Measurements from ENCODE around the gene VSIG10L2.

Gene VSIG10L2

GRCh38 chr11:125929445-125930075, 16.3 kb upstream of the VSIG10L2 start:
- no peak for DNase-seq (ENCODE audit: extremely low read depth in 1 of 2, low read depth in 1 of 2)

DNA sequence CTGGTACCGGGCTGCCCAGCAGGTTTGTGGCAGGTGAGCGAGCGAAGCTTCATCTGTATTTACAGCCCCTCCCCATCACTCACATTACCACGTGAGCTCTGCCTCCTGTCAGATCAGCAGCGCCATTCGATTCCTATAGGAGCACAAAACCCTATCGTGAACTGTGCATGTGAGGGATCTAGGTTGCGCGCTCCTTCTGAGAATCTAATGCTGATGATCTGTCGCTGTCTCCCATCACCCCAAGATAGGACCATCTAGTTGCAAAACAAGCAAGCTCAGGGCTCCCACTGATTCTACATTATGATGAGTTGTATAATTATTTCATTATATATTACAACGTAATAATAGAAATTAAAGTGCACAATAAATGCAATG, 15.8 kb upstream of the VSIG10L2 start:
- DNase-seq (ENCODE audit: extremely low read depth in 1 of 2, low read depth in 1 of 2): no peak

GRCh38 chr11:125931116-125931515, 14.7 kb upstream of the VSIG10L2 start:
- DNase-seq (ENCODE audit: extremely low read depth in 1 of 2, low read depth in 1 of 2): no peak

DNA sequence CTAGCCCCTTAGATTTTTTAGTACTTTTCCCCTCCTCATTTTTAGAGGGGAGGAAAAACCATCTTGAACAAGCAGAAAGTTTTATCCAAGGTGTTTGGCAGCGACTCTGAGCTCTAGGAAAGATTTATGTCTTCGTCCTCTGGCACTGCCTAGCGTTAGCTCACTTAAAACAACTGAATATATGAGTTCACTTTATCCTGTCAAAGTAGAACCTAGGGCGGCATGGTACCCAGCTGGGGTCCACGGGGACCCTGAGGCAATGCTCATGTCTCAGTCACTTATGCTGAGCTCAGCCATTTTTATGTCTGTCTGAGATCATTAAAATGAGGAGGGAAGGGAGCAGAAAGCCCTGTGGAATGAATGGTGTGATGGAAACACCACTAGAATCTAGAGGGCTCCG, 14.2 kb upstream of the VSIG10L2 start:
- DNase-seq (ENCODE audit: extremely low read depth in 1 of 2, low read depth in 1 of 2): no peak

- no peak for DNase-seq (ENCODE audit: extremely low read depth in 1 of 2, low read depth in 1 of 2)
Measured at GRCh38 chr11:125932301-125932700, 13.5 kb upstream of the VSIG10L2 start.

DNA sequence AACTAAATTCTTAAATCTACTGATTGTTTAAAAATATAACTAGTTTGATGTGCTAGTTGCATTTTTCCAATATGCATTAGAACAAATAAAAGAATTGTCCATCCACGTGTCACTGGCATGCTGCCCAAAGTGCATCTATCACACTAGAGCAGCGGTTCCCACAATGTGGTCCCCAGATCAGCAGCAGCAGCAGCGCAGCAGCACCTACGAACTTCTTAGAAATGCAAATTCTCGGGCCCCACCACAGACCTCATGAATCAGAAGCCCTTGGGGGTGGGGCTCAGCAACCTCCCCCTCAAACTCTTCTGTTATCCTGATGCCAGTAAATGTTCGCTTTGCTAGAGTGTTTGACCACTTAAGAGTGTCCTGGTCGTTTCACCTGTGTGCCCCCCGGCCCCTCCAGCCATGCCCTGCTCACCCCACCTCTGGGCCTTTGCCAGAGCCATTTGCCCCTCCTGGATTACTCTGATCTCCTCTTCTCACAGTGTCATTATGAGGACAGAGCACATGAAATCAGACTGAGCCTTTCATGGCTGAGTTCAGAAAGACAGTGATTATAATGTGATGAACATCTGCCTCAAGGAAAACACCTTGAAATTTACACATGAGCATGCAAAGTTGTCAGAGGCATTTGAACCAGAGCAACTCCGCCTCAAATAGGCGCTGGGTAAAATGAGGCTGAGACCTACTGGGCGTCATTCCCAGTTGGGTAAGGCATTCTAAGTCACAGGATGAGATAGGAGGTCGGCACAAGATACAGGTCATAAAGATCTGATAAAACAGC, 12.6 kb upstream of the VSIG10L2 start:
- DNase-seq (ENCODE audit: extremely low read depth in 1 of 2, low read depth in 1 of 2): no peak

DNA sequence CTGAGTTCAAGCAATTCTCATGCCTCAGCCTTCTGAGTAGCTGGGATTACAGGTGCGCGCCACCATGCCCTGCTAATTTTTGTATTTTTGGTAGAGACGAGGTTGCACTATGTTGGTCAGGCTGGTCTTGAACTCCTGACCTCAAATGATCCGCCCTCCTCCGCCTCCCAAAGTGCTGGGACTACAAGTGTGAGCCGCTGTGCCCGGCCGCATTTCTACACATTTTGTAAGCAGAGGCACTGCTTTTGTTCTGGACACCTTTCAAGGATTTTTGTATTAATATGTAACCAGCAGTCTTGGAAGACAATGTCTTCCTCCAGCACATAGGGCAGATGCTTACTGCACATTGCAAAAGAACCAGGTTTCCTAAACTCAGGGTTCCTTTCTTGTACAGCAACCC, 11.4 kb upstream of the VSIG10L2 start:
- DNase-seq (ENCODE audit: extremely low read depth in 1 of 2, low read depth in 1 of 2): no peak

GRCh38 chr11:125935056-125935455, 10.8 kb upstream of the VSIG10L2 start:
- DNase-seq (ENCODE audit: extremely low read depth in 1 of 2, low read depth in 1 of 2): no peak

DNA sequence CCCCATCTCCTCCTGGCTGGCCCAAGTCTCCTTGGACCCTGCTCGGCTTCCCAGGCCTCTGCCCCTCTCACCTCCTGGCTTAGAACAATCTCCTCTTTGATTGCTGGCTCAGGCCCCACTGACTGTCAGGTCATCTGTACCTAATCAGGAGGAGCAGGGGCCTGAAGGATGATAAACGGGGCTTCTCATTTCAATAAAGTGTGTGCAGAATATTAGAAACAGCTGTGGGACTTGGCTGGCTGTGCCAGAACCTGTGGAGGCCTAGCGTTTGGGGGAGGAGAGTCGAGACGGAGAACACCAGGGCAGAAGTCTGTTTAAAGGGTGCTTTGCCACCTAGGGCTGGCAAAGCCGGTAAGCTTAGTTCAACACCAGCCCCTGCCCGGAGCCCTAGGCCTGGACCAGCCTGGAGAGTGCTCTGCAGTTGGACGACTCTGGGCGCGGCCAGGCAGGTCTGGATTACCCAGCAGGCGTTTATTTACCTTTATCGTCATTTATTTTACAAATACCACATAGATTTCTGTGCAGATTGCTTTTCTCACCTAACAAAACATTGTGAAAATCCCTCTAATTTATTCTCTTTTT, 10.1 kb upstream of the VSIG10L2 start:
- no peak for DNase-seq (ENCODE audit: extremely low read depth in 1 of 2, low read depth in 1 of 2)

DNA sequence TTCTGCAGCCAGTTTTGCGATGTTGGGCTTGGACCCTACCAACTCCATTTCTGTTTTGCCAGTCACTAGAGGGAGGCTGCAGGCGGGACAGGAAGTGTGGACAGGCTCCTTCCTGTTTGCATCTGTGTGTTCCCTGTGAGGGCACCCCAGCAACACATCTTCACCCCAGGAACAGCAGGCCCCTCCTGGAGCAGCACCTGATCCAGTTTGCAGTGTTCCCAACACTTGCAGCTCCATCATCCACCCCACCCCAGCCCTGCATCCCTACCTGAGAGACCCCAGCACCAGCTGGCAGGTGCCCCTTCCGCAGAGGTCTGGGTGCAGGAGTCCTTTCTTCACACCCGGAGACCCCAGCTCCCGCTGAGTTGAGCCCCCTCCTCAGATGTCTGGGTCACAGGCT, 7.4 kb upstream of the VSIG10L2 start:
- no peak for DNase-seq (ENCODE audit: extremely low read depth in 1 of 2, low read depth in 1 of 2)

DNA sequence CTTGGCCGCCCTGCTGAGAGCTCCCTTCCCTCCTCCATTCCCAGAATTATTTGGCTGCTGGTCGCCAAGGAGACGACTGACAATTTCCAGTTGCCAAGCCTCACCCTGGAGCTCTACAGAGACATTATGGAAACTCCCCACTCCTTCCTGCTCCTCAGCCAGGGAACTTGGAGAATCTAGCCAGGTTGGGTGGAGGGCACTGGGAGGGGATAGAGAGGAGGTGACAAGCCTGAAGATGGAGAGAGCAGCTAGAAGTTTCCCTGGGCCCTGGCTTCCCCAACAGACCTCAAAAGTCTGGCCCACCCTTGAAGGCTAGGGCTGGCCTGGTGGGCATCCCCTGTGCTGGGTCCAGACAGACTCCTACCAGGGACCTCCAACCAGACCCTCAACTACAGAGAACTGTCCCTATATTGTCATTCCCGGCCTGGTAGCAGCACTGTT, 6.7 kb upstream of the VSIG10L2 start:
- DNase-seq (ENCODE audit: extremely low read depth in 1 of 2, low read depth in 1 of 2): no peak

GRCh38 chr11:125940145-125940544, 5.7 kb upstream of the VSIG10L2 start:
- DNase-seq (ENCODE audit: extremely low read depth in 1 of 2, low read depth in 1 of 2): no peak

- no peak for DNase-seq (ENCODE audit: extremely low read depth in 1 of 2, low read depth in 1 of 2)
Measured at GRCh38 chr11:125941267-125941618, 4.6 kb upstream of the VSIG10L2 start.

DNA sequence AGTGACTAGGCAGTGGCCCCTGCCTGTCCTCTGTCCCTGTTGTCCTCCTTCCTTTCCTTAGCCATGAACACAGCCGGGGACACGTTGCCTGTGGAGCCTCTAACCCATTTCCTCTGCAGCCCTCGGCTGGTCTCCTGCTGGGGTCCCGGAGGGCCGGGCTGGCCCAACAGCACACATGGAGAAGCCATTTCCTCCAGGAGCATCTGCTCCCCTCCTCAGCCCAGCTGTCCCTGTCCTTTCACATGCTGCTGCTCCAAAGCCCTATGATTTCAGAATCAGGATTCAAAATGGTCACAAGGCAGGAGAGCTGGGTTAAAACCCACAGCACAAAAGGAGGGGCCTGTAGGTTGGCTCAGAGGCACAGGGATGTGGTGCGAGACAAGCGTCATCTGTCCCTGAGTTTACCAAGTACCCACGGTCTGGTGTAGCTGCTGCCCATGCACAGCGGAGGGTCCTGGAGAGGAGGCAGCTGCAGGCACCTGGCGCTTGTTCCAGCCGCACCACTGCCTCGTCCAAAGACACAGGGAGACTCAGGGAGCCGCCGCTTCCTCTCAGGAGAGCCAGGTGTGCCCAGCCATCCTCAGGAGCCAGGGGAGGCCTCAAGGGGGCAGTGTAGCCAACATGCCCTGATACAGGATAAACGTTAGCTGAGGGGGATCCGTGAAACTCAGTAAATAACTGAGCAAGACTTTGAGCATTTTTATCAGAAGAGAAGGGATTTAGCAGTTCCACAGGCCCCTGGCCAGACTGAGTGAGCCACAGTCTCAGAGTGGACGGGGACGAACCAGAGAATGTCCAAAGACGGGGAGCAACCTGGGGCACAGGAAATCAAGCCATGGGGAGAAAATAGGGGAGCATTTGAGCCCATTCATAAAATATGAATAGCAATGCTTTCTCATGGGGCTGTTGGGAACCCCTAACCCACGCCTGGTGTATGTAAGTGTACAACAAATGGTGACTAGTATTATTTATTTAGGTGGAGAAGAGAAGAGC, 3.9 kb upstream of the VSIG10L2 start:
- peak in 1 of 2 donors; percentile 24 for DNase-seq (ENCODE audit: extremely low read depth in 1 of 2, low read depth in 1 of 2)

DNA sequence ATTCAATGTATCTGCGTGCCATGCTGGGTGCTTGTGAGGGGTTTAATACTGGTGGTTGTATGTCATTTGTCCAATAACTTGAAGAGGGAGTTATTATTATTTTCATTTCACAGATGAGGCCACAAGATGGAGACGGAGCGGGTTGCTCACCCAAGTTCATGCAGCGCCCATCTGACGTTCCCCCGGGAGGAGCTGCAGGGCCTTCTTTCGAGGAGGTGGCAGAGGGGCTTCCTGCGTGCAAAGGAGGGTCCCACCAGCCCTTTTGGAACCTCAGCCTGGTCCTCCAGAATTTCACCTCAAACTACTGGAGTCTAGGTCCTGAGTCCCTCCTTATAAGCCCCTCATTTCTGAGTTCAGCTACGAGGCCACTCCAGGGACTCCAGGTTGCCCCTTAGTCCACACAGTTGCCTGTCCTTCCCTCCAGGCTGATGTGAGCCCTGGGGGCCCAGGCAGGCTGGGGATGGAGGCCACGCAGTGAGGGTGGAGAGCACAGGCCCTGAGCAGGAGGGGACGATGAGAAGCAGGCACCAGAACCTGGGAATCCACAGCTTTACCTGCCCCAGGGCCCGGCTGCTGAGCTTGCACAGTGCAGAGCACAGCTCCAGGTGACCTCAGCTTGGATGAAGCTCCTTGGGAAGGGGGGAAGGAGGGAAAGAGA, 2.9 kb upstream of the VSIG10L2 start:
- no peak for DNase-seq (ENCODE audit: extremely low read depth in 1 of 2, low read depth in 1 of 2)

GRCh38 chr11:125943661-125944349, 2.0 kb upstream of the VSIG10L2 start:
- no peak for DNase-seq (ENCODE audit: extremely low read depth in 1 of 2, low read depth in 1 of 2)

DNA sequence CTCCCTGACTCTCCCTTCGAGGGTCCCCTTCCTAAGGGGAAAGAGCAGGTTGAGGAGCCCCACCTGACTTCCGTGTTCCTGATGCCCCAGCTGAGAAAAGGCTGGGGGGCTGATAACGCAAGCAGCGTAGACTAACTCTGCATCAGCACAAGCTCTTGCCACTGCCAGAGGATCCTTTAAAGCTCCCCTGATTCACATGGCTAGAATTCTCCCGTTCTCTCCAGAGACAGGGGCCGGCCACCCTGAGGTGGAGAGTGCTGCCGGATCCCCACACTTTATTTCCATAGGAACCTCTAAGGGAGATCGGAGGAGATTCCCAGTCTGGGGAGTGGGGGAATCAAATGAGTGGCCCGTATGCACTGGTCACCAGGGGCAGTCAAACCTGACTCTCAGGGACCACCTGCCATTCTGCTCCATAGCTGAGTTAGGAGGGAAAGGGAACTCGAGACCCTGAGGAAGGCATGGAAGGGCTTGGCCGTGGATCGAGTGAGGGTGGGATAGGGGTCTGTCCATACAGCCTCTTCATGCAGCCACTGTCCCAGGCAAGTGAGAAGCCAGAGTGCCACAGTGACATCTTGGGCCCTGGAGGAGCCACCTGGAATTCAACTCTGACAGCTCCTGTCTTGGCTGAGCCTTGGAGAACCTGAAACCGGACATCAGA, 1.4 kb upstream of the VSIG10L2 start:
- no peak for DNase-seq (ENCODE audit: extremely low read depth in 1 of 2, low read depth in 1 of 2)

DNA sequence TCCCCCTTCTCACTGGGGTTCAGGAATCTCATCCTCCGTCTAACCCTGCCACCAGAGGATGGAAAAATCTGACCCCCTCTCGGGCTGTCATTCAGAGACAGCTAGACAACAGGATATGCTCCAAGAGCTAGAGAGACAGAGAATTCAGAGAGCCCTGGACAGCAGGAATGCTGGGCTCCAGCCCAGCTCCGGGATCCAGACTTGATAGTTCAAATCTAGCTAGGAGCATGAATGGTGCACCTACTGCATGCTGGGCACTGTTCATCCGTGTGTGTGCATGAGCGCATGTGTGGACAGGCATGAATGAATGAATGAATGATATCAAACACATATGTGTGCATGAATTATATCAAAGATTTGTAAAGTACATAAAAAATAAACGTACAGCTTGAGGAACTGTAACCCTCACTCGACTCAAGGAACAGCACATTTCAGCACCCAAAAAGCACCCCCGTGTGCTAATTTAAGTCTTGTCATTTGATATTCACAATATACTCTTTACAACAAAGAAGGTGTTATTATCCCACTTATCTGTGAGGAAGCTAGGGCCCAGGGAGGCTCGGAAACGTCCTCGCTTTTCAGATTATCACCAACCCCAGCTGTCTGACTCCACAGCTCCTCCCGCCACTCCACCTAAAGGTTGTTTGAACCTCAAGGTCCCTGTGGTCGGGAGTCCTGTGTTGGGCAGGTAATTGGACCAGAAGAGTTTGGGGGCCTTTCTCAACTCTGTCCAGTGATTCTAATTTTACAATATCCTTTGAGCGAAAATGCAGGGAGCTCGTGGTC, 640 bp upstream of the VSIG10L2 start:
- DNase-seq (ENCODE audit: extremely low read depth in 1 of 2, low read depth in 1 of 2): no peak
